Erythroblast (primary cell): ENCODE results near the gene FIZ1.

Source experiments
- GATA1 ChIP-seq: IDR thresholded peaks from 2 replicates; pipeline ENCODE4 v1.6.1; 2011; ENCODE audit warnings: low read depth, mild to moderate bottlenecking, control low read depth, low read length, moderate library complexity
- POLR2A ChIP-seq: IDR thresholded peaks from 2 replicates; pipeline ENCODE4 v1.6.1; 2011; ENCODE audit warnings: mild to moderate bottlenecking, low read length

DNA sequence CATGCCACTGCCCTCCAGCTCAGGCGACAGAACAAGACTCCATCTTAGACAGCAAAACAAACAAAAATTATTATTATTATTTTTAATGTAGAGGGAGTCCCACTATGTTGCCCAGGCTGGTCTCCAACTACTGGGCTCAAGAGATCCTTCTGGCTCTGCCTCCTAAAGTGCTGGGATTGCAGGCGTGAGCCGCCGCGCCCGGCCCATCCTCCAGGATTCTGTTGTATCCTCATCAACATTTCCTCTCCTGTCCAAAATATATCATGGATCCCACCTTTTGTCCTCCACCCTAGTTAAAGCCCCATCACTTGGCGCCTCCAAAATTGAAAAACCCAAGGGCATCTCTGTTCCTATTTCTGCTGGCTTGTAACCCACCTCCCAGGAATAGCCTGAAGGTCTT is 23.8 kb upstream of the FIZ1 start:
- no peak for TF ChIP-seq POLR2A
- TF ChIP-seq GATA1: no peak
